Measurements from ENCODE around the gene CDC123.
"Not testable (repeated sequence)": the region's sequence is repeated elsewhere in the genome, so short reads cannot be mapped to it uniquely, and the experiment has no call there.

The CDC123 gene

DNA sequence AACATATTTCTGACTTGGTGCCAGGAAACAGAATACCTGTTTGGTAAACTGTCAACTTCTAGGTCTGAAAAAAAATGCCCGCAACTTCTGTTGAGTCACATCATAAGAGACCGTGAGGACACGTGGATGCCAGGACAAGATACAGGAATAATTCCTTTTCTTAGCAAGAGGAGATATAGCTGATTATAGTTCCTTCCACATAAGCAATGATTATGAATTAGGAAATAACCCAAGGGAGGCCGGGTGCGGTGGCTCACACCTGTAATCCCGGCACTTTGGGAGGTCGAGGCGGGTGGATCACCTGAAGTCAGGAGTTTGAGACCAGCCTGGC, 75.2 kb downstream of the CDC123 start:
- H3K9me2 ChIP-seq (replicated peaks; ENCODE audit: low read depth, low read length), result no peaks in the 10 kb centered on the region
- H3K27me3 ChIP-seq (ENCODE audit: insufficient read depth, low read length, poor library complexity, severe bottlenecking), result no peaks in the 10 kb centered on the region
- no peak overlapping the region for H3K4me3 ChIP-seq (ENCODE audit: low read length, poor library complexity, severe bottlenecking)
- no peaks in the 10 kb centered on the region for H3K9me3 ChIP-seq (ENCODE audit: insufficient read depth, low read depth, low read length)
- no peaks in the 10 kb centered on the region for H4K20me1 ChIP-seq (ENCODE audit: insufficient read depth, low read length, poor library complexity, severe bottlenecking)
- no peaks in the 10 kb centered on the region for H3K79me2 ChIP-seq (ENCODE audit: insufficient read depth, low read length)
- H3K4me1 ChIP-seq (ENCODE audit: insufficient read depth, low read length, poor library complexity, severe bottlenecking), result no peaks in the 10 kb centered on the region
- H3K36me3 ChIP-seq (ENCODE audit: insufficient read depth, low read length), result no peaks in the 10 kb centered on the region
- no peaks in the 10 kb centered on the region for H3F3A ChIP-seq (ENCODE audit: low read depth)
- H2AFZ ChIP-seq (ENCODE audit: low read length), result no peak overlapping the region
- TF ChIP-seq, protein P1, sequence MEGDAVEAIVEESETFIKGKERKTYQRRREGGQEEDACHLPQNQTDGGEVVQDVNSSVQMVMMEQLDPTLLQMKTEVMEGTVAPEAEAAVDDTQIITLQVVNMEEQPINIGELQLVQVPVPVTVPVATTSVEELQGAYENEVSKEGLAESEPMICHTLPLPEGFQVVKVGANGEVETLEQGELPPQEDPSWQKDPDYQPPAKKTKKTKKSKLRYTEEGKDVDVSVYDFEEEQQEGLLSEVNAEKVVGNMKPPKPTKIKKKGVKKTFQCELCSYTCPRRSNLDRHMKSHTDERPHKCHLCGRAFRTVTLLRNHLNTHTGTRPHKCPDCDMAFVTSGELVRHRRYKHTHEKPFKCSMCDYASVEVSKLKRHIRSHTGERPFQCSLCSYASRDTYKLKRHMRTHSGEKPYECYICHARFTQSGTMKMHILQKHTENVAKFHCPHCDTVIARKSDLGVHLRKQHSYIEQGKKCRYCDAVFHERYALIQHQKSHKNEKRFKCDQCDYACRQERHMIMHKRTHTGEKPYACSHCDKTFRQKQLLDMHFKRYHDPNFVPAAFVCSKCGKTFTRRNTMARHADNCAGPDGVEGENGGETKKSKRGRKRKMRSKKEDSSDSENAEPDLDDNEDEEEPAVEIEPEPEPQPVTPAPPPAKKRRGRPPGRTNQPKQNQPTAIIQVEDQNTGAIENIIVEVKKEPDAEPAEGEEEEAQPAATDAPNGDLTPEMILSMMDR (conservative IDR thresholded peaks at IDR 0.05; ENCODE audit: low read length), result no peak
- TF ChIP-seq EZH2phosphoT487 (IDR thresholded peaks at IDR 0.05; ENCODE audit: borderline replicate concordance), result no peak
- H3K4me2 ChIP-seq (ENCODE audit: low read depth, low read length, poor library complexity, severe bottlenecking), result no peak overlapping the region
- no peak overlapping the region for H3K9ac ChIP-seq (ENCODE audit: low read depth, low read length, poor library complexity, severe bottlenecking)

DNA sequence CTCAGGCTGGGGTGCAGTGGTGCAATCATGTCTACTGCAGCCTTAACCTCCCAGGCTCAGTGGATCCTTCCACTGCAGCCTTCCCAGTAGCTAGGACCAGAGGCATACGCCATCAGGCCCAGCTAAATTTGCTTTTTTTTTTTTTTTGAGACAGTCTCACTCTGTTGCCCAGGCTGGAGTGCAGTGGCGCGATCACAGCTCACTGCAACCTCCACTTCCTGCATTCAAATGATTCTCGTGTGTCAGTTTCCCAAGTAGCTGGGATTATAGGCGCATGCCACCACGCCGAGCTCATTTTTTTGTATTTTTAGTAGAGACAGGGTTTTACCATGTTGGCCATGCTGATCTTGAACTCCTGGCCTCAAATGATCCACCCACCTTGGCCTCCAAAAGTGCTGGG, 81.9 kb downstream of the CDC123 start:
- not testable (repeated sequence) for H3K9ac ChIP-seq (ENCODE audit: low read depth, low read length, poor library complexity, severe bottlenecking); H4K20me1 ChIP-seq (ENCODE audit: insufficient read depth, low read length, poor library complexity, severe bottlenecking); H3K79me2 ChIP-seq (ENCODE audit: insufficient read depth, low read length); H3K27me3 ChIP-seq (ENCODE audit: insufficient read depth, low read length, poor library complexity, severe bottlenecking); H3K36me3 ChIP-seq (ENCODE audit: insufficient read depth, low read length); H2AFZ ChIP-seq (ENCODE audit: low read length); H3K4me2 ChIP-seq (ENCODE audit: low read depth, low read length, poor library complexity, severe bottlenecking); H3K4me1 ChIP-seq (ENCODE audit: insufficient read depth, low read length, poor library complexity, severe bottlenecking); H3K4me3 ChIP-seq (ENCODE audit: low read length, poor library complexity, severe bottlenecking); H3F3A ChIP-seq (ENCODE audit: low read depth); H3K9me3 ChIP-seq (ENCODE audit: insufficient read depth, low read depth, low read length); H3K9me2 ChIP-seq (replicated peaks; ENCODE audit: low read depth, low read length)

DNA sequence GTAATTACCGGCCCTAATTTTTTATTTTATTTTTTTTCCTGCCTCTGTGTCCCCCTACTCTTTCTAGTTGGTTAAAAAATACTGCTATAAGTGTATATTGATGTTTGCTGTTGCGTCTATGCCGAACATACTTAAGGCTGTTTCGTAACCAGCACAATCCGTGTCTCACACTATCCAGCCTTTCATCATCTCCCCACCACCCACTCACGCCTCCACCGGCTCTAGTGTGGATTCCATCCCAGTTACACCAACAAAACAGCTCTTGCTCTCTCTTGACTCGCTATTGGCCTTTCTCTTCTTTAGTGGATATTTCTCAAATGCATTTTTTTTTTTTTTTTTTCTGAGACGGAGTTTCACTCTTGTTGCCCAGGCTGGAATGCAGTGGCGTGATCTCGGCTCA, 83.3 kb downstream of the CDC123 start:
- Histone ChIP-seq H3K4me3 (ENCODE audit: low read length, poor library complexity, severe bottlenecking) (no peak overlapping the region), H3K4me2 (ENCODE audit: low read depth, low read length, poor library complexity, severe bottlenecking) (no peak overlapping the region), H3K9me2 (replicated peaks; ENCODE audit: low read depth, low read length) (no peaks in the 10 kb centered on the region), H3K9me3 (ENCODE audit: insufficient read depth, low read depth, low read length) (no peaks in the 10 kb centered on the region), H3K27me3 (ENCODE audit: insufficient read depth, low read length, poor library complexity, severe bottlenecking) (no peaks in the 10 kb centered on the region), H2AFZ (ENCODE audit: low read length) (no peak overlapping the region), H3K9ac (ENCODE audit: low read depth, low read length, poor library complexity, severe bottlenecking) (no peak overlapping the region), H4K20me1 (ENCODE audit: insufficient read depth, low read length, poor library complexity, severe bottlenecking) (no peaks in the 10 kb centered on the region), H3K79me2 (ENCODE audit: insufficient read depth, low read length) (no peaks in the 10 kb centered on the region), H3K4me1 (ENCODE audit: insufficient read depth, low read length, poor library complexity, severe bottlenecking) (no peaks in the 10 kb centered on the region), H3F3A (ENCODE audit: low read depth) (no peaks in the 10 kb centered on the region), H3K36me3 (ENCODE audit: insufficient read depth, low read length) (no peaks in the 10 kb centered on the region)
- TF ChIP-seq, protein P1 (conservative IDR thresholded peaks at IDR 0.05; ENCODE audit: low read length), result no peak
- TF ChIP-seq EZH2phosphoT487 (IDR thresholded peaks at IDR 0.05; ENCODE audit: borderline replicate concordance), result no peak

DNA sequence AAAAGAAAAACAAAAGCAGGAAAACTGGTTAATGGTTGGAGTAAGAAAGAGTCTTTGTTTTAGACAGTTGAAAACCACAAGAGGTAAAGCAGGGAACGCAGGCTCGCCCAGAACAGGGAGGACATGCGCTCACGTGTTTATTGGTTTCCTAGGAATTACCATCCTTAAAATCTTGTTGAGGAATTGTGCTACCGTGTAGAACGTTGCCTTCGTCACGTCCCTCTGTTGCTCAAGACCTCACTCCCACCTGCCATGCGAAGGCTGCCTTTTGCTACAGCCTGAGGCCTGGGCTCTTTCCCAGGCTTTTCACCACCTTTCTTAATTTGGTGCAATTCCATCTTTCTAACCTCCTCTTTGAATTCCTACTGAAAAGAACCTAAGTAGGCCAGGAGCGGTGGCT, 91.8 kb downstream of the CDC123 start:
- H3K79me2 ChIP-seq (ENCODE audit: insufficient read depth, low read length), result no peaks in the 10 kb centered on the region
- no peaks in the 10 kb centered on the region for H3F3A ChIP-seq (ENCODE audit: low read depth)
- no peaks in the 10 kb centered on the region for H3K36me3 ChIP-seq (ENCODE audit: insufficient read depth, low read length)
- H3K9ac ChIP-seq (ENCODE audit: low read depth, low read length, poor library complexity, severe bottlenecking), result no peak overlapping the region
- H3K4me2 ChIP-seq (ENCODE audit: low read depth, low read length, poor library complexity, severe bottlenecking), result no peak overlapping the region
- no peaks in the 10 kb centered on the region for H3K9me2 ChIP-seq (replicated peaks; ENCODE audit: low read depth, low read length)
- no peaks in the 10 kb centered on the region for H3K4me1 ChIP-seq (ENCODE audit: insufficient read depth, low read length, poor library complexity, severe bottlenecking)
- H3K4me3 ChIP-seq (ENCODE audit: low read length, poor library complexity, severe bottlenecking), result no peak overlapping the region
- TF ChIP-seq EZH2phosphoT487 (IDR thresholded peaks at IDR 0.05; ENCODE audit: borderline replicate concordance), result no peak
- TF ChIP-seq, protein P1 (conservative IDR thresholded peaks at IDR 0.05; ENCODE audit: low read length), result no peak
- no peaks in the 10 kb centered on the region for H4K20me1 ChIP-seq (ENCODE audit: insufficient read depth, low read length, poor library complexity, severe bottlenecking)
- H3K27me3 ChIP-seq (ENCODE audit: insufficient read depth, low read length, poor library complexity, severe bottlenecking), result no peaks in the 10 kb centered on the region
- H2AFZ ChIP-seq (ENCODE audit: low read length), result no peak overlapping the region
- H3K9me3 ChIP-seq (ENCODE audit: insufficient read depth, low read depth, low read length), result no peaks in the 10 kb centered on the region

DNA sequence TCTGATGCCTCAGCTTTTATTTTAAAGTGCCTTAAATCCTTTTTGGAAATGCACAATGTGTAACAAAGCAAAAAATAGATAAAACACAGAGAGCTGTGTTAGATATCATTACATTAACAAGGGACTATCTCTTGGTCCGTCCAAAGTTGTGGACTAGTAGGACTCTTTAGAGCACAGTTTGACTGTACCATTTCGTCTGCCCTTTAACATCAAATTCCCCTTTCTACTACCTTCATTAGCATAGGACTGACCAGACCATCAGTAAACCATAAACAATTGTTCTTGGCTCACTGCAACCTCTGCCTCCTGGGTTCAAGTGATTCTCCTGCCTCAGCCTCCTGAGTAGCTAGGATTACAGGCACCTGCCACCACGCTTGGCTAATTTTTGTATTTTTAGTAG, 101.8 kb downstream of the CDC123 start:
- not testable (repeated sequence) for H3K4me3 ChIP-seq (ENCODE audit: low read length, poor library complexity, severe bottlenecking); H3F3A ChIP-seq (ENCODE audit: low read depth); H3K27me3 ChIP-seq (ENCODE audit: insufficient read depth, low read length, poor library complexity, severe bottlenecking); H3K36me3 ChIP-seq (ENCODE audit: insufficient read depth, low read length); H3K9me3 ChIP-seq (ENCODE audit: insufficient read depth, low read depth, low read length); H3K4me2 ChIP-seq (ENCODE audit: low read depth, low read length, poor library complexity, severe bottlenecking); H4K20me1 ChIP-seq (ENCODE audit: insufficient read depth, low read length, poor library complexity, severe bottlenecking); H3K4me1 ChIP-seq (ENCODE audit: insufficient read depth, low read length, poor library complexity, severe bottlenecking); H2AFZ ChIP-seq (ENCODE audit: low read length); H3K79me2 ChIP-seq (ENCODE audit: insufficient read depth, low read length); H3K9me2 ChIP-seq (replicated peaks; ENCODE audit: low read depth, low read length); H3K9ac ChIP-seq (ENCODE audit: low read depth, low read length, poor library complexity, severe bottlenecking)
